Activated T-cell treated with anti-CD3 and anti-CD28 coated beads for 4 hours (primary cell): ENCODE data around the gene EMC1.

Source experiments
- DNase-seq: peaks from one replicate; pipeline ENCODE4 v3.0.0-alpha.2; 2020

EMC1 gene

DNA sequence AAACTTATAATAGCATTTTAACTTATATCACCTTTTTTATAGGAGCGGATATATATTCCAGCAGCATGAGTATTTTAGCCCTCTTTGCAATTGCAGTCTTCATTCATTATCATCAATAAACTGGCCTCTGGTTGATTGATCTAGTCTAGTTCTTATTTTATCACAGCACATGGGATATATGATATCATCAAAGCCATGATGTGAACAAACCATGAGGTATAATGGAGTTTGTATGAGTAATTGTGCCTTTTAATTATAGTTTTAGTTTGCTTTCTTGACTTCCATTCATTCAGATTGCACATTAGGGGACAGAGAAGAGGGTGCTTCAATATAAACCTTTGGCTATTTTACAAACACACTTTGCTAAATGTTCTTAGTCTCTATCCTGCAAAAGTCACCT, 37.7 kb downstream of the EMC1 start:
- DNase-seq, result no peak

DNA sequence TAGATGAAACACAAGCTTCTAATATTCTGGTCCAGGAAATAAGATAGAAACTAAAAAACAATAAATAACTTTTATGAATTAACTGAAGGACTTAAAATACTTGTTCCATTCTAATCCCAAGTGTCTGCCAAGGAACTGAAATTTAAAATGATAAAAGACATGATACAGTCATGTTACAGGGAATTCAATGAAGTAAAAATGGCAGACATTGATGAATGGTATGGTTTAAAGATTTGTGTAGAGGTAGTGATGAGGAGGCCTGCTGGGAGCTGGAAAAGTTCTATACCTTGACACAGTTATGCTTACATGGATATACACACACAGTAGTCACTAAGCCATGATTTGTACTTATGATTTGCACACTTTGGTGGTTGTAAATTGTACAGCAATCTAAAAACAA, 39.2 kb downstream of the EMC1 start:
- DNase-seq, result no peak

DNA sequence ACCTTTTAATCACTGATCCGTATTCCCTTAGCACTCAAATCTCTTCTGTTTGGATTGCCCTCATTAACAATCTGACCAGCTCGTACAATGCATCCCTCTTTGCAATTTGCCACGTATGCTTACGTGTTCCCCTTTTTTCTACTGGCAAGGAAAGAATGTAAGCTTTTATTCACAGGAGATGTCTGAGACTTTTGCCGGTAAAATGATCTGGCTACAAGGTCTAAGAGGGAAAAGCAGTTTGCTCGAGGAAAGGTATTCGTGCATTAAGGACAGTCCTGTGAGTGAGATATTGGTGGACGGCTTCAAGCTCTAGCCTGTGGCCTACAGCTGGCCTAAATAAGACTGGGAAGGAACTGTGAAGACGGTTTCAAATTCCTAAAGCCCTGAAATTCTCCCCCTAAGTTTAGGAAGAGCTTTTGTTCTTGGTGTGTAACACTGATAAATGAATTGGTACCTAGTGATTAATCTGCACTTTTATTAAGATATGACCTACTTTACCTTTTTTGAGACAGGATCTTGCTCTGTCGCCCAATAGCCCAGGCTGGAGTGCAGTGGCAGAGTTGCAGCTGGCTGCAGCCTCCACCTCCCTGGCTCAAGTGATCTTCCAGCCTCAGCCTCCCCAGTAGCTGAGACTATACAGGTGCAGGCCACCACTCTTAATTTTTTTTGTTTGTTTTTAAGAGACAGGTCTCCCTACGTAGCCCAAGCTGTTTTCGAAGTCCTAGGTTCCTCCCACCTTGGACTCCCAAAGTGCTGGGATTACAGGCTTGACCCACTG, 40.4 kb downstream of the EMC1 start:
- no peak for DNase-seq

DNA sequence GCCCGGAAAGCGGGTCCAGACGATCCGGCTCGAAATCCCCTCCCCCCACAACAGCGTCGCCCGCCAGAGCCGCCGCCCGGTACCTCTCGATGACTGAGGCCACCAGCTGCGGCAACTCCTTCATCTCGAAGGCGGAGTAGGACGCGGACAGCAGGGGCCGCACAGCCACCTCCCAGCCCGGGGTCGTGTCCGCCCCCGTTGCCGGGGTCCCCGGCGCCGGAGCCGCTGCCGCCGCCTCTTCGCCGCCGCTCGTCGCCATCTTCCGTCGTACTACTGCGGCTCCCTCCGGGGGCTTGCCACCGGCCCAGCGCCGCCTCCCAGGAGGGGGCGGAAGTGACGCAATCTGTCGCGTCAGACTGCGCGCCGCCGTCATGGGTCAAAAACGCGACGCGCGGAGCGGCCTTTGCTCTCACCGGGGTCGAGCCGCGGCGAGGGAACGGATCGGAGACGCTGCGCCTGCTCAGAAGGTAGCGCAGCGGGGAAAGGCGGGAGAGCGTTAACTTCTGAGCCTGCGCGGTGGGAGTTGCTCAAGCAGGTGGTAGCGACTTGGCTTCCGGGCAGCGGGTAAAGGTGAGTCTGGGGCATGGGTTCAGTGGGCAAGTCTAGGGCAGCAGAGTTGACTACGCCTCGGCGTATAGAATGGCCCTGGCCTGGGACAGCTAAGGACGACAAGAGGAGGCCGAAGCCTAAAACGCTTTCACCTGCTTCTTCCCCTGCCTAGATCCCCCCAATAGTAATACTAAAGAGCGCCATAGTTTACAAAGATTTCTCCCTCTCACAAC, 41.1 kb downstream of the EMC1 start, which contains the start of gene UBR4:
TSS of gene UBR4 (minus strand) at position 277 of the 782 bp plus-strand sequence. CDS start at position 259, 18 bp downstream.
- DNase-seq, result peak; percentile 97

DNA sequence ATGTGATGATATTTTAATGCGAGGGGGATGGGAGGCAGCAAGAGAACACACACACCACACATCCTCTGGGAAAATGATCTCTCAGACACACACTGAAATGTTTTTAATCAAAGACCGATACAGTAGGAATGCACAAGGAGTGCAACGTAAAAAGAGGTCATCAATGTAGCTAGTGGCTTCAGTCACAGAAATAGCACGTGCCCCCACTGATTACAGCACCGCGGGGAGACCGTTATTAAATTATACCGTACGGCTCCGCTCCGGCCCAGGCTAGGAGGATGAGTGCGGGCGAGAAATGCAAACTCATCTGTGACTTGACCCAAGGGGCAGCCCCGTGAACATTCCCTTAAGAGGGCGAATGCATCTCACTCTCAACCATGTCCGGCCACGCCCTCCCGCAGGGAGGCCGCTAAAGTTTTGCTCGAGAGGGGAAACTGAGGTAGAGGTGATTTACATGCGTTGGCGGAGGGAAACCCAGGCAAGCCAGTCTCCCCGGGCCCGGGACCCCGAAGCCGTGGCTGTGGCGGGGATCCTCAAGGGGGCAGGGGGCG, 41.8 kb downstream of the EMC1 start:
- peak; percentile 23 for DNase-seq

DNA sequence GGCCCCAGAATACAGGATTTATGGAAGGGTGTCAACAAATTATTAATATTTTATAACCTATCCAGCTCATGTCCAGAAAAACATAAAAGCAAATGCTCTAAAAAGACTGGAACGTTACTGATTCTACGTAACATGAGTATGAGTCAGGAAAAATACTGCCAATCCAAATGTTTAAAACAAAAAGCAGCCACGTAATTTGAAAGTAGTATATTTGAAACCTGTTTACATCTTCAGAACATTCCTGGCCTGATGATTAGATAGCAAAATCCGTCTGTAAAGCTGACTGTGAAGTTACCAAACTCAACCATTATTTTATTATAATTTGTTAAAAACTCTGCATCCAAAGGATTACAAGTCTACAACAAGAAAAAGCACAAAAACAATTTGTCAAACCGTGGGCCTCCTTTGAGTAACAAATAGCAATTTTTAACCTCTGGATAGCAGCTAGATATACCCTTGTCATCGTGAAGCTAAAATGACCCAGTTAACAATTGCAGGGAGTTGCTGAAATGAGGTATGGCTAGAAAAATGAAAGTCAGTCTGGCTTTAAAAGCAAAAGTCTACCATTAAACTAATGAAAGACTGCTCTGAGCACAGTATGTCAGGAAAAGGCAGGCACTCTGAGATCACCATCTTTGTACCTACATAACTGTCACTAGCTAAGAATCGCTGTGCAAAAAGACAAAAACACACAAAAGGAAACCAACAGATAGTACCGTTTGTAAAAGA, 42.5 kb downstream of the EMC1 start:
- no peak for DNase-seq

DNA sequence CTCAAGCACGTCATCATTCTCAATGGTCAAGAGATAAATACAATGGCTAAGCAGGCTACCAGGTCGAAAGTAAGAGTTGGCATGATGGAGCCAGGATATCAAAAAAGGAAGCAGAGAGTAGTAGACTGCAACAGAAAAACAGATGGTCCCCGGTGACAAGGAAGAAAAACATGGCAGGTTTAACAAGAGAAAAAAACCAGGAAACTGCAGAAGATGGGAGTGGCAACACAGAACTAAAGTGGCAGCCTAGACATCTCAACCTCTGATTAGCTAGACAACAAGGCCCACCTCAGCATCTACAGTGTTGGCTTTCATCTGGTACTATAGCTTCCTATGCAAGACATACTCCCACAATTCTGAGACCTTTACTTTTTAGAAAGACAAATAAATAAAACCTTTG, 44.4 kb downstream of the EMC1 start:
- no peak for DNase-seq

DNA sequence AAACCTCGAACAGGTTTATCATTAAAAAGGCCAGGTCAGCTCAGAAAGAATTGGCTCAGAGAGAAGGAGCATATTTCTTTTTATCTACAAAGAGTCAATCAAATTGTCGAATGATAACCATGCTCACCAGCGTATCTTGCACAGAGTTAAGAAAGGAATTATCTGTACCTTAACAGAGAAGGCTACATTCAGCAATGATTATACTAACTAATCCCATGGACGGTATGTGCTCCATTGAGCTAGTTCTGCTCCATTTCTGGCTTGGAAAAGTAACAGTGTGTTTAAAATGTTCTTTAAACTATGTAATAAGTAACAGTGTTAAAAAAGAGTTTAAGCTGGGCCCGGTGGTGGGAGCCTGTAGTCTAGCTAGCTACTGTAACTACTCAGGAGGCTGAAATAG, 45.5 kb downstream of the EMC1 start:
- DNase-seq, result no peak

DNA sequence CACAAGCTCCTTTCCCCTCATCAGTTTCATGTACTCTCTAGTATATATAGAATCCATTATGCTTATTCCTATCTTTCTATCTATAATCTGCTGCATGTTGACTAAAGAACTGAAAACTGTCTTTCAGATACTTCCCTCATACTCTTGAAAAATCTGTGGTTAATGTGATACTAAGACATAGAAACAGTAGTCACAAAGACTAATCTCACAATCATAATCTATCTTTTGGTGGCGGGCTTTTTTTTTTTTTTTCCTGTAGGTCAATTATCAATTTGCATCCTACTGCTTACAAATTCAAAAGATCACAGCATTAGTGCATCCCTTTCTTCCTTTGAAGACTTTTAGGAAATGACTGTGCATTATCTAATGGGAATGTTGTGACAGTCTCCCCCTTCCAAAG, 45.9 kb downstream of the EMC1 start:
- DNase-seq, result no peak

DNA sequence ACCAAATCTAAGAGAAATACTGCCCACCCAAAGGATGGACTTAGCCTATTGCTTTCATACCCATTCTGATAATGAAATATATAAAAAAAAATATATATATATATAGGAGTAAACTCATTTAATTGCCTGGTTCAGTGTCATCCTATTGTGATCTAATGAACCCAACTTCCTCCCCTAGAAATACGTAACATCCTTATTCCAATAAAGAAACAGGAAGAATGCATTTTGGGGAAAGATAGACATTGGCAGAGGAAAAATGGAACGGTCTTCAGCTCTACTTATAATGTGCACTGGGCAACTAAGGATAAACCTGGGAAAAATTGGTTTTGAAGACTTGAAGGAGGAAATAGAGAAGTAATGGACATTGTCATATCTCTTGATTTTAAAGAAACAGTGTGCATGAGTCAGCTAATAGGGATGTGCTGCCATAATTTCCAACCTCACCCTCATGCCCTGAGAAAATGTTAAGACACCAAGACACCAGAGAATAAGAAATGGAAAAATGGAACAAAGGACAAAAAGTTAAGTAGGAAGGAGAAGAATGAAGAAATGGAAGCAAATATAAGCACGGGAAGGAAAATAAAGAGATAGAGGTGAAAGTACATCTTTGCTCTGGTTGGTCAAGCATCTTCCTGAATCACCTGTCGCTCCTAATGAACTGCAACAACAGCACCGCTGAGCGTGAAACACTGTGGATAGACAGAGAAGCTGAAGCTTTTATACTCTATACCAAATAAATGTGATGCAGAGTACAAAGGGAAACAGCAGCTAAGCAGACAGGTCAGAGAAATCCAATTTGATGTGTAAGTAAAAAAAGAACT, 46.7 kb downstream of the EMC1 start:
- DNase-seq, result no peak

DNA sequence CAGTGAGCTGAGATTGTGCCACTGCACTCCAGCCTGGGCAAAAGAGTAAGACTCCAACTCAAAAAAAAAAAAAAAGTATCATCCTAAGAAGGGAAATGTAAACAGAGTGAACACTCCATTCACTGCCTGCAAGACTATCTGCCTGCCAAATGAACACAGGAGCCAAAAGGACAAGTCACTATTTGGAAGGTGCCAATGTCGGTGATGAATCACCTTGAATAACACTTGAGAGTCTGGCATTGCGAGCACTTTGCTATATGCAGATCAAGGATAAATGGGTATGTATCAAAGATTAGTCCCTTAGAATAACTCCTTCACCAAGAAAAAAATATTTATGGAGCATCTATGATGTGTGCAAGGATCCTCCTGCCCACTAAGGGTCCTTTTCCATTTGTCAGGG, 47.9 kb downstream of the EMC1 start:
- DNase-seq, result no peak

DNA sequence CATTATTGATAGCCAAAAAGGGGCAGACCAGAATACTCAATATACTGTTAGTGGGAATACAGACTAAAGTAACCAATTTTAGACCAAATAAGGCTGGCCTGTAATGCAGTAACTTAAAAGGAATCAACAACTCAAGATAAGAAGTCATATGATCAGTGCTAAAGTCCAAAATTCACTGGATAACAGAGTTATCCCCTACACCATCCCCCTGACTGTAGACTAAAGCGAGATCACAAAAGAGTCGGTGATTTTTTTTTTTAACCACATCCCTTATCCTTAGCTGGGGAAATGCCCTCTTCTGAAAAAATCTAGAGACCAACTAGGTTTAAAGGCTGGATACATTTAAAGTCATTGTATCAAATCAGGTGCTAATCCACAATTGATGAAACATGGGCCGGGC, 48.9 kb downstream of the EMC1 start:
- no peak for DNase-seq

DNA sequence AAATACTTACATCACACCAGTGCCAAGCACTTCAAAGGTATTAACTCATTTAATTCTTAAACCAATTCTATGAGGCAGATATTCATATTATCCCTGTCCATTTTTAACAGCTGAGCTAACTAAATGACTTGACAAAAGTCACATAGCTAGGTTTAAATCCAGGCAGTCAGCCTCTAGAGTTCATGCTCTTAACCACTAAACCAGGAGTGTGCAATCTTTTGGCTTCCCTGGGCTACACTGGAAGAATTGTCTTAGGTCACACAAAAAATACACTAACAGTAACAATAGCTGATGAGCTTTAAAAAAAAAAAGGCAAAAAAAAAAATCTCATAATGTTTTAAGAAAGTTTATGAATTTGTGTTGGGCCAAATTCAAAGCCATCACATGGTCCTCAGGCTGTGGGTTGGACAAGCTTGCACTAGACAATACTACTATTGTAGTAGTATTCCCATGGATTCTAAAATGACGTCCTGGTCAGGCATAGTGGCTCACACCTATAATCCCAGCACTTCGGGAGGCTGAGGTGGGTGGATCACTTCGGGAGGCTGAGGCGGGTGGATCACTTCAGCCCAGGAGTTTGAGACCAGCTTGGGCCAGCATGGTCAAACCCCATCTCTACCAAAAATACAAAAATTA, 51.2 kb downstream of the EMC1 start:
- no peak for DNase-seq

DNA sequence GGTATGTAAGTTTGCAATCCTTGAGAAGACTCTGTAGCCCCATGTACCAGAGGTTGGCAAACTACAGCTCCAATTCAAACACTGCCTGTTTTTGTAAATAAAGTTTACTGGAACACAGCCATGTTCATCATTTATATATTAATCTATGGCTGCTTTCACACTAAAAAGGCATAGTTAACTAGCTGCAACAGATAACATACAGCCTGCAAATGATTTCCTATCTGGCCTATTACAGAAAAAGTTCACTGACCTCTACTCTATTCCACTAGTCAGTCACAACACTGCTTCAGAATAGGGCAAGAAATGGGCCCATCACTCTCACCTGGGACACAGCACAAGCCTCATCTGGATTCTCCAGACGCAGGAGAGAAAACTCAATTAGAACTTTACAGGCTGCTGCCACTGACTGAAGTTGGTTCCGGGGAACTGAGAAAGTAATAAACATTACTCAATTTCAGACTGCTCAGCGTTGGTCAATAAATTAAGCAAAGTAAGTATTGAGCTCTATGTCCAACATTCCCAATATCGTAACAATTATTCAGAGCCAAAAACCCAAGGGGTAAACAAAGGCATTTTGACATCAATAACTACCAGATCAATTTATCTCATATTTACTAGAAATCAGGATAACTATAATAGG, 51.9 kb downstream of the EMC1 start:
- DNase-seq, result no peak

DNA sequence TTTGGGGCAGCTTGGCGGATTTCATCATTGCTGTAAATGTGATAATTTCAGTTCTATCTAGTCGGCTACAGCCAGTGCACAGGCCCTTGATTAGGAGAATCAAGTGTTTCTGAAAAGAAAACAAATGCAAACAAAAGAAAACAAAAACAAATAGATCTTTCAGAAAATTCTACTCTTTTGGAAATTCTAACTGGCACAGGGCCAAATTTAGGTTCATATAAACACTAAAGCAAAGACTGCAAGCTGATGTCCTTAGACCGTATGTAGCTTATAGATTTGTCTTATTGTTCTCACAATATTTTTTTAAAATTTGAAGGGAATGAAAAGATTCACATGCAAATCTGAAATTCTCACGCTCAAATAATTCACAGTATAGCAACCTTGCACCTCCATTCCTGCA, 52.5 kb downstream of the EMC1 start:
- no peak for DNase-seq

DNA sequence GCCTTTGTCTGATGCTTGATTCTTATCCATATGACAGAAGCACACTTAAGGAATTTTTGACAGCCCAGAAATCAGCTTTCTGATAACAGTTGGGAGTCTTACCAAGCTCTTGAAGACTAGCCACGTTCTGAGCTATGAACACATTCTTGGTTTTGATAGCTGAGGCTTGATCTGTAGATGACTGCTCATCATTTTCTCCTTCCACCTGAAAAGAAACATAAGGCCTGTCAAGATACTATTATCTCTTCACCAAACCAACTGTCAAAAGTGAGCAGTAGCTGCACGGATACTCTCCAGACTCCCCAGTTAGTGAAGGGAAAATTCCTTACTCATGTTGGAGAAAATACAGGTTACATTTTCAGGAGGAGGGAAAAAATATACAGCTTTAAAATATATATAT, 53.5 kb downstream of the EMC1 start:
- no peak for DNase-seq

DNA sequence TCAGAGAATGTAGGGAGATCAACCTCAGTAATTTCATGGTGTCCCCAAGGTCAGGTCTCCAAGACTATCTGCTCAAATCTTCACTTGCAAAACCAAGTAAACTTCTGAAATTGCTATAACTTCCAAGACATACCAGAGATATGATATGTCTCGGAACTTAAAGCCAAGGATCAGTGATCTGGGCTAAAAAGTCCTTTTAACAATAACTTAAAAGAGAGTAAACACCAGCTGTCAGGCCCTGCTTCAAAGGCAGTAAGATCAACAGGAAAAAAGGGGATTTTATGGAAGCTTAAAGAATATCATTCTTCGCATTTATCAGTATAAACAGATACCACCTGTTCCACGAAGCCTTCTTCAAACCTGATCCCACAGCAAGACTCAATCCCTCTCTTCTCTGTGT, 55.0 kb downstream of the EMC1 start:
- no peak for DNase-seq

DNA sequence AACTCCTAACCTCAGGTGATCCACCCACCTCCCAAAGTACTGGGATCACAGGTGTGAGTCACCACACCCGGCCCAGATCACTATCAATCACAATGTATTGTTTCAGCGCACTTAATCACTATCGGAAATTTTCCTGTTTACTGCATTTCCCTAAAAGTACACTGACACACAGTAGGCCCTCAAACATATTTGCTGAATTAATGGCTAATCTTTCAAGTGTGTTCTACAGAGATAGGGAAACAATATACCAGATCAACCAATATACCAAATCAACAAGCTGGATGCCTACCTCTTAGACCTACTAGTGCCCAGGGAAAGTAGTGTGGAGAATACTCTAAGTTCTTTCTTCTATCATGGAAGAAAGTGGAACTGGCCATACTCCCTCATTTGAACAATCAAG, 58.3 kb downstream of the EMC1 start:
- no peak for DNase-seq

DNA sequence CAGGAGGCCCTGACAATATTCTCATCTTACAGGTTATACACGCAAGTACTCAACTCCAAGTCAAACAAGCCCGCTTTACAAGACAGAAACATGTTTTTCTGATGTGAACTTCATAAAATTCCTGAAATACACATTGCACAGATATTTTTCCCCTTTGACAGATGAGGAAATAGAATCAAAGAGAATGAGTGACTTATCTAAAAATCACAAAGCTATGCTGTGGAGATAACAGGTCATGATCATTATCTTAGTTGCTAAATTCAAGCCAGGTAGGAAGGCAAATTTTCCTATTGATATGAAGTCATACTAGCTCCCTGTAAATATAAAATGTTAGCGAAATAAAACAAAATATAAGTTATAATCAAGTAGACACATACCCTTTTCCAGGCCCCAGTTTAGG, 59.5 kb downstream of the EMC1 start:
- DNase-seq, result no peak

DNA sequence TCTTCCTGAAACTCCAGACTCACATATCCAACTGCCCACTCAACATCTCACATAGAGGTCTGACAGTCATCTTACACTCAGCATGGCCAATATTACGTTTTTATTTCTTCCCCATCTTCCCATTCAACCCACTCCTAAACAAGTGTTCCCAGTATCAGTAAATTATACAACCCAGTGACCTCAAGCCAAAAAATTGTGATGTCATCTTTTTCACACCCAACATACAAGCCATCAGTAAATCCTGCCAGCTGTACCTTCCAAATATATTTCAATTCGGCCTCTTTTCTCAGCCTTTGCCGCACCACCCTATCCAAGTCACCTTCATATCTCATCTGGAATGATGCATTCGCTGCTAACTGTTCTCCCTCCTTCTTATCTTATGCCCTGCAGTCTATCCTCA, 60.9 kb downstream of the EMC1 start:
- no peak for DNase-seq

DNA sequence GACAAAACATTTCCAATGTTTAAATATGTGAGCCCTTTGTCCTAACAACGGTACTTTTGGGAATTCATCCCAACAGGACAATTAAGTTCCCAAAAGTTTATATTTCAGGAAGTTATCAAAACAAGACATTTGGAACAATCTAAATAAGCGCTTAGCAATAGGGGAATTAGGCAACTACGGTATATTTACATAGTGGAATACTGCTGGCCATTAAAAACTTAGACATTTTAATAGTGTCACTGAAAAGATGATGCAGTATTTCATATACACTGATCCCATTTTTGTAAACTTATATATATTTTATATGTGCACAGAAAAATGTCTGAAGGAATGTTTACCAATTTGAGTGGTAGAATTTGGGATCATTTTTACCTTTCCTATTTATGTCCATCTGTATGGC, 62.1 kb downstream of the EMC1 start:
- no peak for DNase-seq

DNA sequence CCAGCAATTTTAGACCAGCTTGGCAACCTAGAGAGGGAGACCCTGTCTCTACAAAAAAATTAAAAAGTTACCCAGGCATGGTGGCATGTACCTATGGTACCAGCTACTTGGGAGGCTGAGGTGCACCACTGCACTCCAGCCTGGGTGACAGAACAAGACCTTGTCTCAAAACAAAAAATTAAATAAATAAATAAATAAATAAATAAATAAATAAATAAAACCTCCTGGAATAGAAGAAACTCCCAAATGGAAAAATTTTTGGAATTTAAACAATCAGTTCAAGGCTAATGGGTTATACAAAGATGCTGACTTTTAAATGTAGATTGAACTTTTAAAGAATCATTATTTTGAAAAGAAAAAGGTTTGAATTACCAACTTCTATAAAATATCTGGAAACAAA, 63.5 kb downstream of the EMC1 start:
- DNase-seq, result no peak
